GM12865 (cell line): ENCODE measurements around the gene SLC34A1.
A peak's percentile ranks its signal among the peaks of the same experiment; 100 is the strongest.

Experiments
- DNase-seq: peaks from one replicate; pipeline ENCODE4 v3.0.0; 2010; ENCODE audit warnings: low read depth
- H3K4me3 ChIP-seq: 2 replicates; pipeline ENCODE4 v1.5.1; 2011; ENCODE audit warnings: mild to moderate bottlenecking, low read depth, low read length, control low read depth
- CTCF ChIP-seq: IDR thresholded peaks from 2 replicates; pipeline ENCODE4 v1.5.1; 2011; ENCODE audit warnings: low read length, control low read depth, low read depth, inconsistent platforms; ENCODE audit not compliant: insufficient read depth; ENCODE audit errors: missing control alignments

Gene SLC34A1

GRCh38 chr5:177426566-177427210 is 42.5 kb downstream of the SLC34A1 start, which contains the start of gene GRK6:
Gene GRK6 (plus strand): TSS chr5:177426676. CDS start chr5:177426846, 170 bp downstream.
- TF ChIP-seq CTCF, result no peak
- peak; percentile 80 for DNase-seq

GRCh38 chr5:177427211-177427822 is 43.1 kb downstream of the SLC34A1 start:
- H3K4me3 ChIP-seq, result peak overlapping the region; percentile 87
- DNase-seq, result no peak
- no peak for TF ChIP-seq CTCF

More at GRCh38 chr5:177426566-177427210, 42.5 kb downstream of the SLC34A1 start, which contains the start of gene GRK6:
- peak within 1 kb of the TSS; percentile 87 for H3K4me3 ChIP-seq

GRCh38 chr5:177427919-177428573 is 43.8 kb downstream of the SLC34A1 start:
- peak; percentile 57 for DNase-seq
- no peak for TF ChIP-seq CTCF
- peak overlapping the region; percentile 87 for H3K4me3 ChIP-seq

GRCh38 chr5:177428574-177429217 is 44.5 kb downstream of the SLC34A1 start:
- H3K4me3 ChIP-seq, result peak overlapping the region; percentile 87
- no peak for DNase-seq
- TF ChIP-seq CTCF, result no peak

- peak; percentile 87 for DNase-seq
- peak overlapping the region; percentile 87 for H3K4me3 ChIP-seq
Observed at GRCh38 chr5:177429248-177430040, 45.2 kb downstream of the SLC34A1 start.

More at GRCh38 chr5:177429248-177430040, 45.2 kb downstream of the SLC34A1 start:
- no peak for TF ChIP-seq CTCF
